Measurements from ENCODE around the gene ECE1. TPM values are rescaled to one million over a fixed set of nuclear protein-coding genes. Genes with fewer than 3 reads are reported as not detected.

ECE1 gene
- total RNA-seq, 2 donors from 2014 or later = 79.1 to 83.3 TPM

GRCh38 chr1:21325731-21326387, 35.6 kb upstream of the ECE1 start:
- intact Hi-C loops (cut with DNase I) = no loop called here
- TF ChIP-seq POLR2A (IDR thresholded peaks at IDR 0.05) = no peak
- TF ChIP-seq, protein P1, sequence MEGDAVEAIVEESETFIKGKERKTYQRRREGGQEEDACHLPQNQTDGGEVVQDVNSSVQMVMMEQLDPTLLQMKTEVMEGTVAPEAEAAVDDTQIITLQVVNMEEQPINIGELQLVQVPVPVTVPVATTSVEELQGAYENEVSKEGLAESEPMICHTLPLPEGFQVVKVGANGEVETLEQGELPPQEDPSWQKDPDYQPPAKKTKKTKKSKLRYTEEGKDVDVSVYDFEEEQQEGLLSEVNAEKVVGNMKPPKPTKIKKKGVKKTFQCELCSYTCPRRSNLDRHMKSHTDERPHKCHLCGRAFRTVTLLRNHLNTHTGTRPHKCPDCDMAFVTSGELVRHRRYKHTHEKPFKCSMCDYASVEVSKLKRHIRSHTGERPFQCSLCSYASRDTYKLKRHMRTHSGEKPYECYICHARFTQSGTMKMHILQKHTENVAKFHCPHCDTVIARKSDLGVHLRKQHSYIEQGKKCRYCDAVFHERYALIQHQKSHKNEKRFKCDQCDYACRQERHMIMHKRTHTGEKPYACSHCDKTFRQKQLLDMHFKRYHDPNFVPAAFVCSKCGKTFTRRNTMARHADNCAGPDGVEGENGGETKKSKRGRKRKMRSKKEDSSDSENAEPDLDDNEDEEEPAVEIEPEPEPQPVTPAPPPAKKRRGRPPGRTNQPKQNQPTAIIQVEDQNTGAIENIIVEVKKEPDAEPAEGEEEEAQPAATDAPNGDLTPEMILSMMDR (IDR thresholded peaks at IDR 0.05) = no peak
- ATAC-seq (no peak), DNase-seq (no peak)
- WGBS, 2 donors = 66 to 70% methylated on average over 18 to 19 of the region's 19 CpGs
- peak overlapping the region; percentile 82 to 94 (median 86) for H3K27ac ChIP-seq
- no peaks in the 10 kb centered on the region for H3K36me3 ChIP-seq (replicated peaks in 1 of 2; ENCODE audit: insufficient read depth in 1 of 2, low read depth in 2 of 2)
- H3K4me3 ChIP-seq = no peak overlapping the region
- no peaks in the 10 kb centered on the region for H3K9me3 ChIP-seq
- no peaks in the 10 kb centered on the region for H3K27me3 ChIP-seq
- H3K4me1 ChIP-seq = peaks cover 100% of the 10 kb centered on the region

- Histone ChIP-seq H3K4me3 (no peak overlapping the region), H3K9me3 (no peaks in the 10 kb centered on the region), H3K4me1 (peaks cover 100% of the 10 kb centered on the region), H3K36me3 (replicated peaks in 1 of 2; ENCODE audit: insufficient read depth in 1 of 2, low read depth in 2 of 2) (no peaks in the 10 kb centered on the region), H3K27ac (peak overlapping the region; percentile 82 to 94 (median 86)), H3K27me3 (no peaks in the 10 kb centered on the region)
- intact Hi-C loops (cut with DNase I) = no loop called here
- no peak for DNase-seq
- ATAC-seq = no peak
- no peak for TF ChIP-seq POLR2A (IDR thresholded peaks at IDR 0.05)
- TF ChIP-seq, protein P1 (IDR thresholded peaks at IDR 0.05) = no peak
- 33 to 61% methylated on average over 7 of the region's 7 CpGs for WGBS, 2 donors
These were observed 35.0 kb upstream of the ECE1 start for GRCh38 chr1:21325231-21325718.

GRCh38 chr1:21324368-21325141, 34.3 kb upstream of the ECE1 start:
- intact Hi-C loops (cut with DNase I) = no loop called here
- H3K27me3 ChIP-seq = no peaks in the 10 kb centered on the region
- ATAC-seq (peak; percentile 77), DNase-seq (peak; percentile 85 to 96 (median 90))
- no peaks in the 10 kb centered on the region for H3K9me3 ChIP-seq
- peak in 2 of 3 donors; percentile 27 to 37 for TF ChIP-seq POLR2A (IDR thresholded peaks at IDR 0.05)
- TF ChIP-seq, protein P1 (IDR thresholded peaks at IDR 0.05) = peak in 1 of 7 experiments; percentile 1
- peaks cover 100% of the 10 kb centered on the region for H3K4me1 ChIP-seq
- H3K27ac ChIP-seq = peak overlapping the region; percentile 82 to 94 (median 86)
- 4 to 5% methylated on average over 13 to 14 of the region's 14 CpGs for WGBS, 2 donors
- no peak overlapping the region for H3K4me3 ChIP-seq
- H3K36me3 ChIP-seq (replicated peaks in 1 of 2; ENCODE audit: insufficient read depth in 1 of 2, low read depth in 2 of 2) = no peaks in the 10 kb centered on the region

DNA sequence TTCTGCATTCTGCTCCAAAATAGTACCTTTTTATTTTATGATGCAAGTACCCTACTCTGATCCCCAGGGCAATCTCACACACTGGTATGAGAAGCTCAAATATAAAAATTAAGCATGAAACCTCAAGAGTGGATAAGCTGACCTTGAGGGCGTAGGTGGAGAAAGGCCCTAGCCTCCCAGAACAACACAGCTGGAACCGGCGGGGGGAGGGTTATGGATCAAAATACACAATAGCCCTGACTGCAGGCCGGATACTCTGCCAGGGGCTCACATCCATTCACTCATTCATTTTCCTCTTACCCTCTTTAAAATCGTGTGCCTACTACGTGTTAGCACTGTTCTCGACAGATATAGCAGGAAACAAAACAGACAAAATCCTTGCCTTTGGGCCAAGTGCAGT, 32.8 kb upstream of the ECE1 start:
- H3K4me3 ChIP-seq = no peak overlapping the region
- TF ChIP-seq, protein P1 (IDR thresholded peaks at IDR 0.05) = no peak
- no peak for TF ChIP-seq POLR2A (IDR thresholded peaks at IDR 0.05)
- peaks cover 100% of the 10 kb centered on the region for H3K4me1 ChIP-seq
- DNase-seq (peak in 2 of 4 donors; percentile 47 to 63), ATAC-seq (no peak)
- H3K36me3 ChIP-seq (replicated peaks in 1 of 2; ENCODE audit: insufficient read depth in 1 of 2, low read depth in 2 of 2) = no peaks in the 10 kb centered on the region
- no peaks in the 10 kb centered on the region for H3K27me3 ChIP-seq
- WGBS, 2 donors = 20 to 30% methylated on average over 7 of the region's 7 CpGs
- peak overlapping the region; percentile 49 to 88 (median 84) for H3K27ac ChIP-seq
- intact Hi-C loops (cut with DNase I) = no loop called here
- H3K9me3 ChIP-seq = no peaks in the 10 kb centered on the region
